CD4-positive, CD25-positive, alpha-beta regulatory T cell (primary cell): ENCODE measurements around the gene TTYH1. TPM values are rescaled to one million over a fixed set of nuclear protein-coding genes. Genes with fewer than 3 reads are reported as not detected.

Experiments used
- polyA plus RNA-seq, 4 donors: library from polyadenylated mRNA; unstranded; fragments of 300-500 nt; fragmentation: Illumina TruSeq; gene quantifications; one replicate each; pipeline ENCODE4 v1.2.3, GENCODE V29; 2021
- total RNA-seq: library from RNA; stranded (reverse); gene quantifications from one replicate; pipeline ENCODE4 v1.2.3, GENCODE V29; 2022

Gene TTYH1
- total and polyA plus RNA-seq, 5 donors from 2014 or later = 0.17 to 1.00 (median 0.31) TPM; not detected in 2

Other genes with a start within 250 kb of the TTYH1 start
- gene TMC4, start 242.3 kb upstream of the TTYH1 start, total RNA-seq = 1.1 TPM
- under 1 TPM in 3 of 4 donors, not detected in 1; 0.42 to 0.60 (median 0.49) TPM for gene TMC4, start 242.3 kb upstream of the TTYH1 start, polyA plus RNA-seq
- 25.8 TPM for gene MBOAT7, start 225.9 kb upstream of the TTYH1 start, total RNA-seq
- 10 to 100 TPM; 10.8 to 17.2 (median 15.0) TPM for gene MBOAT7, start 225.9 kb upstream of the TTYH1 start, polyA plus RNA-seq
- gene TSEN34, start 224.2 kb upstream of the TTYH1 start, total RNA-seq = 10.1 TPM
- 10 to 100 TPM; 36.6 to 55.5 (median 49.7) TPM for gene TSEN34, start 224.2 kb upstream of the TTYH1 start, polyA plus RNA-seq
- 1,161 TPM for gene RPS9, start 214.6 kb upstream of the TTYH1 start, total RNA-seq
- 1,000 to 10,000 TPM in 2 of 4 donors, 100 to 1,000 TPM in 2; 756 to 1,075 (median 892) TPM for gene RPS9, start 214.6 kb upstream of the TTYH1 start, polyA plus RNA-seq
- gene LILRB3, start 192.5 kb upstream of the TTYH1 start, total RNA-seq = 4.1 TPM
- gene LILRB3, start 192.5 kb upstream of the TTYH1 start, polyA plus RNA-seq = under 1 TPM in 3 of 4 donors, not detected in 1; 0.07 to 0.65 (median 0.17) TPM
- gene LILRA6, start 172.7 kb upstream of the TTYH1 start, total RNA-seq = not detected
- under 1 TPM in 2 of 4 donors, not detected in 2; 0.11 to 0.13 TPM for gene LILRA6, start 172.7 kb upstream of the TTYH1 start, polyA plus RNA-seq
- gene LILRB5, start 158.2 kb upstream of the TTYH1 start, total RNA-seq = not detected
- gene LILRB5, start 158.2 kb upstream of the TTYH1 start, polyA plus RNA-seq = not detected
- gene LILRB2, start 134.4 kb upstream of the TTYH1 start, total RNA-seq = not detected
- under 1 TPM in 1 of 4 donors, not detected in 3; 0.24 TPM for gene LILRB2, start 134.4 kb upstream of the TTYH1 start, polyA plus RNA-seq
- gene LILRA5, start 102.3 kb upstream of the TTYH1 start, total RNA-seq = not detected
- under 1 TPM in 1 of 4 donors, not detected in 3; 0.67 TPM for gene LILRA5, start 102.3 kb upstream of the TTYH1 start, polyA plus RNA-seq
- gene LILRA4, start 76.3 kb upstream of the TTYH1 start, total RNA-seq = not detected
- not detected for gene LILRA4, start 76.3 kb upstream of the TTYH1 start, polyA plus RNA-seq
- gene LAIR1, start 50.5 kb upstream of the TTYH1 start, total RNA-seq = 33.2 TPM
- gene LAIR1, start 50.5 kb upstream of the TTYH1 start, polyA plus RNA-seq = 10 to 100 TPM; 39.3 to 61.8 (median 45.3) TPM
- gene LENG8, start 33.7 kb downstream of the TTYH1 start, total RNA-seq = 558 TPM
- gene LENG8, start 33.7 kb downstream of the TTYH1 start, polyA plus RNA-seq = 1 to 10 TPM; 3.9 to 8.6 (median 6.1) TPM
- gene LENG9, start 48.3 kb downstream of the TTYH1 start, total RNA-seq = 3.9 TPM
- gene LENG9, start 48.3 kb downstream of the TTYH1 start, polyA plus RNA-seq = under 1 TPM in 3 of 4 donors, not detected in 1; 0.21 to 0.73 (median 0.33) TPM
- not detected for gene CDC42EP5, start 57.8 kb downstream of the TTYH1 start, total RNA-seq
- gene CDC42EP5, start 57.8 kb downstream of the TTYH1 start, polyA plus RNA-seq = not detected
- 62.2 TPM for gene LAIR2, start 87.4 kb downstream of the TTYH1 start, total RNA-seq
- gene LAIR2, start 87.4 kb downstream of the TTYH1 start, polyA plus RNA-seq = 100 to 1,000 TPM; 123 to 365 (median 158) TPM
- gene LILRA2, start 158.3 kb downstream of the TTYH1 start, total RNA-seq = not detected
- under 1 TPM in 2 of 4 donors, not detected in 2; 0.18 to 0.64 TPM for gene LILRA2, start 158.3 kb downstream of the TTYH1 start, polyA plus RNA-seq
- gene LILRA1, start 178.2 kb downstream of the TTYH1 start, total RNA-seq = not detected
- gene LILRA1, start 178.2 kb downstream of the TTYH1 start, polyA plus RNA-seq = under 1 TPM in 1 of 4 donors, not detected in 3; 0.10 TPM
- gene LILRB1, start 215.0 kb downstream of the TTYH1 start, total RNA-seq = not detected
- gene LILRB1, start 215.0 kb downstream of the TTYH1 start, polyA plus RNA-seq = under 1 TPM in 2 of 4 donors, not detected in 2; 0.10 to 0.14 TPM
- gene LILRB4, start 247.5 kb downstream of the TTYH1 start, total RNA-seq = not detected
- not detected for gene LILRB4, start 247.5 kb downstream of the TTYH1 start, polyA plus RNA-seq